NCI-H1417 (cell line): Measurements from ENCODE around the gene ZSWIM1.
A peak's percentile ranks its signal among the peaks of the same experiment; 100 is the strongest.
"Not testable (repeated sequence)": the region's sequence is repeated elsewhere in the genome, so short reads cannot be mapped to it uniquely, and the experiment has no call there.

Experiments used
- DNase-seq, 3 experiments: peaks; one replicate each; lab custom pipeline; 2025; lab: John Stamatoyannopoulos, UW

ZSWIM1 gene

DNA sequence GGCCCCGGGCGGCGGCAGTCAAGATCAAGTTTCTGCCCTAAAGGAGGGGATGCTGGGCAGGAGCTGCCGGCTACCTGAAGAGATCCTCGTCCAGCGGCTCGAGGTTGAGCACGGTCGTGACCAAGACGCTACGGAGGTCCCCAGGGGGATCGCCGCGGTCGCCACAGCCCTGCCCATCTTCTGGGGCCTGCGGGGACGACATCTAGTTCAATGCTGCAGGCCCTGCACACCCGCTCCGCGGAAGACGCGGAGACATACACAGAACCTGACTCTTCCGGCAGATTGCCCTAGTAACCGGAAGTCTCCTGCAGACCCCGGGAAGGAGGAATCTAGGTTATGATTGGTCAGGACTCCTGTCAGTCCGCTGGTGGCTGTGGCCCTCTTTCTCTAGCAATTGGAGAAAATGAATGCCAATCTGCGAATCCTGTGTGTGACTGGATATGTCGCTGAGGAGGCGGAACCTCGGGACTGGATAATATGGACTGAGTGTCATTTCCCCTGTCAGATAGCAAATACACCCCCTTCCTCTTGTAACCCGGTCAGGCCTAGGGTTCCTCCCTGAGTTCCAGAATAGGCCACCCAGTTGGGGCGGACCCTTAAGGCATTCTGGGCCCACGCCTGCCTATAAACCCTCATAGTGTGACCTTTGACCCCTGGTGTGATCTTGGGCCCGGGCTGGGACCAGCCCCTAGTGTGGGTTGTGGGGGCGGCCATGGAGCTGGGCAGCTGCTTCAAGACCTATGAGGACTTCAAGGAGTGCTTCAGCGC is 23.7 kb upstream of the ZSWIM1 start, which contains the start of the genes ACOT8 and ZSWIM3:
Gene ACOT8 (minus strand): TSS at position 279 of the 768 bp plus-strand sequence. CDS start 77 bp downstream, at position 202.
Gene ZSWIM3 (plus strand): TSS at position 501 of the 768 bp plus-strand sequence. CDS start 212 bp downstream, at position 713.
- peak; percentile 100 for DNase-seq

DNA sequence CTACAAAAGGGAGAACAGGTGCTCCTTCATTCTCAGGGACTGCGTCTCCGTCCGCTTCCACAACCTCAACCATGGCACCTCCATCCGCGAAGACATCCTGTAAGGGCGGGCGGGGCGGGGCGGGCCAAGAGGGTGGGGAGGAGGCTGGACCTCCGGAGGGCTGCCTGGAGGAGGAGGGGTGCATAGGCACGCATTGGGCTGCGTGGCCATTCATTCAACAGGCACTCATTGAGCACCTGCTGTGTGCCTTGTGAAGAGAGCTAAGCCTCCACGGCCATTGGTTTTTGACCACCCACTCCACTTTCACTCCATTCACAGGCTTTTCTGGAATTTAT is 23.2 kb upstream of the ZSWIM1 start:
- DNase-seq = no peak

DNA sequence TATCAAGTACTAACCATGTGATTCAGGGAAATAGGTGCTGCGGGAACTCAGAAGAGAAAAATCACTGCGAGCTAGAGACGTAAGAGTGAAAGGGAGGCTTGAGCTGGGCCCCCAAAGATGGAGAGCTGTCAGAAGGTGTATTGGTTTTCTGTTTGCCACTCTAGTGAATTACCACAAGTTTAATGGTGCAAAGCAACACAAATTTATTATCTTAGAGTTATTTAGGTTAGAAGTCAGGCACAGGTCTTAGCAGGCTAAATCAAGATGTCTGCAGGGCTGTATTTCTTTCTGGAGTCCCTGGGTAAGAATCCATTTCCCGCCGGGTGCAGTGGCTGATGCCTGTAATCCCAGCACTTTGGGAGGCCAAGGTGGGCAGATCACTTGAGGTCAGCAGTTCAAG is 21.1 kb upstream of the ZSWIM1 start:
- no peak for DNase-seq

DNA sequence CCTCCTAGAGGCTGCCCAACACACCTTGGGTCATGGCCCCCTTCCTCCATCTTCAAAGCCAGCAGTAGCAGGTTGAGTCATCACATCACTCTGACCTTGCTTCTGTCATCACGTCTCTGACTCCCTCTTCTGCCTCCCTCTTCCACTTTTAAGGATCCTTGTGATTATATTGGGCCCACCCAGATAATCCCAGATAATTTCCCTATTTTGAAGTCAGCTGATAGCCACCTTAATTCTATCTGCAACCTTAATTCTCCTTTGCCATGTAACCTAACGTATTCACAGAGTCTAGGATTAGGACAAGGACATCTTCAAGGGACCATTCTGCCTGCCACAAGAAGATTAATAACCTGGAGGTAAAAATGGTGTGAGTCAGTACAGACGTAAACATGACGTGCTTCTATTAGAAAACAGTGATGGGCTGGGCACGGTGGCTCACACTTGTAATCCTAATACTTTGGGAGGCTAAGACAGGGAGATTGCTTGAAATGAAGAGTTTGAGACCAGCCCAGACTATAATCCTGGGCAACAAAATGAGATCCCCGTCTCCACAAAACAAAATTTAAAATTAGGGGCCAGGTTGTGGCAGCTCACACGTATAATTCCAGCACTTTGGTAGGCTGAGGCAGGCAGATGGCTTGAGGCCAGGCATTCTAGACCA is 20.3 kb upstream of the ZSWIM1 start:
- peak; percentile 5 to 48 (median 21) for DNase-seq

DNA sequence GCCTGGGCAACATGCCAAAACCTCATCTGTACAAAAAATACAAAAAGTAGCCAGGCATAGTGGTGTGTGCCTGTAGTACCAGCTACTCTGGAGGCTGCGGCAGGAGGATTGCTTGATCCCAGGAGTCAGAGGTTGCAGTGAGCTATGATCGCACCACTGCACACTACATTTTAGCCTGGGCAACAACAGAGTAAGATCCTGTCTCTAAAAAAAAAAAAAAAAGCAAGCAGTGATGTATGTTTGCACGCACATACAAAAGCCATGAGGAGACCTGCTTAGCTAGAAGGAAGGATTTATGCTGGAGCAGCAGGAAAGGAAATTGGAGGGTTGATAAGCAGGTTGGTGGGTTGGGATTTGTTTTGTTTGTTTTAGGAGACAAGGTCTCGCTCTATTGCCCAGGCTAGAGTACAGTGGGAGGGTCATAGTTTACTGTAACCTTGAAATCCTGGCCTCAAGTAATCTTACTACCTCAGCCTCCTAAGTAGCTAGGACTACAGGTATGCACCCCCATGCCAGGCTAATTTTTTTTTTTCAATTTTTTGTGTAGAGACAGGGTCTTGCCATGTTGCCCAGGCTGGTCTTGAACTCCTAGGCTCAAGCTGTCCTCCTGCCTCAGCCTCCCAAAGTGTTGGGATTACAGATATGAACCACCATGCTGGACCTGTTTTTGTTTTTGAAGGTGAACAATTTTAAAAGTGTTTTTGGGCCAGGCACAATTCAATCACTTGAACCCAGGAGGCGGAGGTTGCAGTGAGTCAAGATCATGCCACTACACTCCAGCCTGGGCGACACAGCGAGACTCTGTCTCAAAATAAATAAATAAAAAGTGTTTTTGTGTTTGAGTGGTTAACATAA is 19.6 kb upstream of the ZSWIM1 start:
- DNase-seq = no peak

DNA sequence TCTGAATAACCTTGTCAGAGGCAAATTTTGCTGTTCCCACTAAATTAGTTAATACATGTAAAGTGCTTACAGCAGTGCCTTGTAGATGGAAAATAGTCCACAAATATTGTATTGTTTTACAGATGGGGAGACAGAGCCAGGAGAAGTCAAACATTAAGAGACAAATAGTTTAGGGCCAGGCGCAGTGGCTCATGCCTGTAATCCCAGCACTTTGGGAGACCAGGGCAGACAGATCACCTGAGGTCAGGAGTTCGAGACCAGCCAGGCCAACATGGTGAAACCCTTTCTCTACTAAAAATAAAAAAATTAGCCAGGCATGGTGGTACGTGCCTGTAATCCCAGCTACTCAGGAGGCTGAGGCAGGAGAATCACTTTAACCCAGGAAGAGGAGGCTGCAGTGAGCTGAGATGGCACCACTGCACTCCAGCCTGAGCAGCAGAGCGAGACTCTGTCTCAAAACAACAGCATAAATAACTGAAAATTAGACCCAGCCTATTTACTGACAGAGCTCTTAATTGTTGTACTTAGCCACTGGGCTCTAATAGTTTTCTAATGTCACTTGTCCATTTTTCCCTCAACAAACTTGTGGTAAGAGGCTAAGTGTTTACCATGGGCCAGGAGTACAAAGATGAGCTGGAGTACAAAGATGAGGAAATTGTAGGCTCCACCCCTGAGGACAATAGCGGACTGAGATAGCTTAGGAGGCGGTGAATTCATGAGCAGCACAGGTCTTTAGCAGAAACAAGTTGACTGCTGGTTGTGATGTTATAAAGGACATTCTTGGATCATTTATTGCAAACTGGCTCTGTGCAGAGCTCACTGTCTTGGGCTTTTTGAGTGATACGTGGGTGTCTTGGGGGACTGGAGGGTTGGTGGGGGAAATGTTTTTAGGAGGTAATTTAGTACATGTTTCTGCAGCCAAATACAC is 17.2 kb upstream of the ZSWIM1 start:
- no peak for DNase-seq

DNA sequence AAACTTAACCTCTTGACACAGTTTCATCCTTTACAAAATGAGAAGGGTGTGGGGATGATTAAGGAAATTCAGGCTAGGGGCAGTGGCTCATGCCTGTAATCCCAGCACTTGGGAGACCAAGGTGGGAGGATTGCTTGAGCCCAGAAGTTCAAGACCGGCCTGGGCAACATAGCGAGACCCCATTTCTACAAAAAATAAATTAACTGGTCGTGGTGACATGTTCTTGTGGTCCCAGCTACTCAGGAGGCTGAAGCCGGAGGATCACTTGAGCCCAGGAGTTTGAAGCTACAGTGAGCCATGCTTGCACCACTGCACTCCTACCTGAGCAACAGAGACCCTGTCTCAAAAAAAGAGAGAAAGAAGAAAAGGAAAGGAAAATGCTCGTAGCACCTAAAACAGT is 14.6 kb upstream of the ZSWIM1 start:
- DNase-seq = no peak

DNA sequence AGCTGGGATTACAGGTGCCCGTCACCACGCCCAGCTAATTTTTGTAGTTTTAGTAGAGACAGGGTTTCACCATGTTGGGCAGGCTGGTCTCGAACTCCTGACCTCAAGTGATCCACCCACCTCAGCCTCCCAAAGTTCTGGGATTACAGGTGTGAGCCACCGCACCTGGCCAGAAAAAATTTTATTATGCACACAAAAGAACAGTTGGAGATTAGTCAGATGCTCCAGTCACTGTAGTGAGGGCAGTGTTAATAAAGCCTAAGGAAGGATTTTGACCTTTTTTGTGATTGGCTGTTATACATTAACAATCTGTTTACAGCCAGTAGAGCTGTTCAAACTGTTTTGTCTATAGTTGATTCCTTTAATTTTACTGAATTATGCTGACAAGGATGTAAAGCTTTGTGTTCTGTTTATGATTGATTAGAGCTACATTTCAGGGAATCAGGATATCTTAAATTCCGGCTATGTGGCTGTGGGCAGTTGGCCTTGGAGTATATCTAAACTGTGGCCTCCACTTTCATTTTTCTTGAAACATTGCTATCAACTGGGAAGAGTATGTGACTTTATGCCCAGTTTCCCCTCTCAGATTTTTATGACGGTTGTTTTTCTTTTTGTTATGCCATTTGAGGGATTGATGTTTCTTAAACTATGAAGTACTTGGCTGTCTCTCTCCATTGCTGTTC is 13.8 kb upstream of the ZSWIM1 start:
- no peak for DNase-seq

DNA sequence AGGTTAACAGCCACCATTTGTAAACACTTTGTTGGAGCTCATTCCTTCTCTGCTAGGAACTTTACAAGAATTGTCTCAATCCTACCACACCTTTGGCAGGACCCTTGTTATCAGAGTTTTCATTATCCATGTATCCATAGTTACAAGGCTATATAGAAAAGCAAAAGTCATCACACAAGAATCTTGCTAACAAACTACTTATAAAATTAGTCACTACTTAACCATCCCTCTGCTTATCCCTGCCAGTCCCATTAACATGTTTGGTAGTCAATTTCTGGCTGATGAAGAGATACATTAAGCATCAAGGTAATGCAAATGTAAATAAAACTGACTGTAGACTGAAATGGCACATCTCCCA is 13.2 kb upstream of the ZSWIM1 start:
- no peak for DNase-seq

DNA sequence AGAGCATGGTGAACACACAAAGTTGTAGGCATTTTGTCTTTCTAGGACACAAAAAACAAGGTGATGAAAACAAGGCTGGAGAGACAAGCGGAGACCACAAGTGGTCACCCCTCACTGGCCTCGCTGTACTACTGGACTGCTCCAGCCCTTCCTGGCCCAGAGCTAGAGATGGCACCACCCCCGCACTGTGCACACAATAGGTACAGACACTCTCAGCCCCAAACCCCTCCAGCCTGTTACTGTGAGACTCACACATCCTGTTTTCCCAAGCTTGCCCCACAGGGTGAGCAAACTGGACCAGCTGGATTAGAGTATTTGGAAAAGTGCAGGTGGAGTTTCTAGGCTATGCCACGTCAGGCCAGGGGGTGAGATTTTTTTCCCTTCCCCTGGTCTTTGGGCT is 8.4 kb upstream of the ZSWIM1 start:
- no peak for DNase-seq

DNA sequence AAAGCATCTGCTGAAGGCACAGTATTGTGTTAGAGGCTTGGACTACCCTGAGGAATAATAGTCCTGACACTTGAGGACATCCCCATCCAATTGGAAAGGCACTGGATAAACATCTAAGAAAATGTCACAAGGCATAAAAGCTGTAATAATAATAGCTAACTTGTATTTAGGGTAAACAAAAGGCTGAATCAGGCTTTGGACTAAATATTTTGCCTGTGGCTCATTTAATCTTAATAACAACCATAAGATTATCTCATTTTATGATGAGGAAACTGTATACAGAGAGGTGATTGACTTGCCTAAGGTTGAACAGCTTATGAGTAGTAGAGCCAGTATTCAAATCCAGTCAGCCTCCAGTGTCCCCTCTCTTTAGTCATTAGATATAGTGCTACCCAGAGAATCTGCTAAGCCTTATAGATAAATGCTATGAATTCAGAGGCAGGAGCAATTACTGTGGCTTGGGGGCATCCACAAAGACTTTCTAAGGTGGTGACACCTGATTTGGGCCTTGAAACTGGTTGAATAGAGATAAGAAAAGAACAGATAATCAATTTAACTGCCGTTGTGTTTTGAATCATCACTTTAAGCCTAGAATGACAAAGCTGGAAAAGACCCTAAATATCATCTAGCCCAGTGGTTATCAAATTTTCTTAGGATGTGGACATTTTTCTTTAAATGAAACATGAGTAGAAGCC is 7.5 kb upstream of the ZSWIM1 start:
- no peak for DNase-seq

DNA sequence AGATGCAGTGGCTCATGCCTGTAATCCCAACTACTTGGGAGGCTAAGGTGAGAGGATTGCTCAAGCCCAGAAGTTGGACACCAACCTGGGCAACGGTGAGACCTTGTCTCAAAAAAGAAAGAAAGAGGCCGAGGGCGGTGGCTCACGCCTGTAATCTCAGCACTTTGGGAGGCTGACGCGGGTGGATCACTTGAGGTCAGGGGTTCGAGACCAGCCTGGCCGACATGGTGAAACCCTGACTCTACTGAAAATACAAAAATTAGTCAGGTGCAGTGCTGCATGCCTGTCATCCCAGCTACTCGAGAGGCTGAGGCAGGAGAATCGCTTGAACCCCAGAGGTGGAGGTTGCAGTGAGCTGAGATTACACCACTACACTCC is 6.9 kb upstream of the ZSWIM1 start:
- DNase-seq = not testable (repeated sequence)

DNA sequence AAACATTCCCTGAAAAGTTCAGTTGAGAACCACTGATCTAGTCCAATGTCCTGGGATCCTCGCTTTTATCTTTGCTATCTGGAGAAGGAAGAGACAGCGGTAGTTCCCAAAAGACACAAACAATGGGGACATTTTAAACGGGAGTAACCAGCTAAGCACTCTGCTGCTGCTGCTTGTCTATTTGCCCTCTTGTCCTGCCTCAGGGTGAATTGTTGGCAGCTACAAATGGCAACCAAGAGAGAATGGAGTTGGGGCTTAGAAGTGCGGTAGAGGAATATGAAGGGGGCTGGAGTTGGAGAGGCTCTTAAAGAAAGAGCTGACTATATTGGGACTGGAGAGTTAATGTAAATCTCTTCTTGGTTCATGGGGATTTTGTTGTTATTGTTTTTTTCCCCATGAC is 6.5 kb upstream of the ZSWIM1 start:
- DNase-seq = no peak

DNA sequence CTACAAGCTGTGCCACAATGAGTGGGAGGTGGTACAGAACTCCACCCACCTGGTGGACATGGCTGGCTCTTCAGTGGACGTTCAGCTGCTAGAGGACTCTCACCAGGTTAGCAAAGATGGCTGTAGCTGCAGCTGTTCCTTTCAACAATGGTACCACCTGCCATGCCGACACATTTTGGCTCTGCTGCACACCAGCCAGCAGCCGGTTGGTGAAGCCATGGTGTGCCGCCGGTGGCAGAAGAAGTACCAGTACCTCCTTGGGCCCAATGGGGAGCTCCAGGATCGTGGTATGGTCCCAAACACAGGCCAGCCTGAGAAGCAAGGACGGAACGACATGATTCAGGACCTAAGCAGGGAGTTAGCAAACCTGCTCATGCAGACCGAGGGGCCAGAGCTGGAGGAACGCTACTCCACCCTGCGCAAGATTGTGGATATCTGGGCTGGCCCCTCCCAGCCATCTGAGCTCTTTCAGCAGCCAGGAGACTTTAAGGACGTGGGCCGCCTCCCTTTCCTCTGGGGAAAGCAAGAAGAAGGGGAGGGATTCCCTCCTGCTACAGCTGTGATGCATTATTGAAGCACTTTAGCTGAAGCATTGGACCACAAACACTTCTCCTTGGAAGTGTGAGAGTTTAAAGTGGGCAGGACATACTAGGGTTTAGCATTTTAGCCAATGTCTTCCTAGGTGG is 2.8 kb upstream of the ZSWIM1 start:
- peak in 1 of 3 experiments; percentile 27 for DNase-seq

DNA sequence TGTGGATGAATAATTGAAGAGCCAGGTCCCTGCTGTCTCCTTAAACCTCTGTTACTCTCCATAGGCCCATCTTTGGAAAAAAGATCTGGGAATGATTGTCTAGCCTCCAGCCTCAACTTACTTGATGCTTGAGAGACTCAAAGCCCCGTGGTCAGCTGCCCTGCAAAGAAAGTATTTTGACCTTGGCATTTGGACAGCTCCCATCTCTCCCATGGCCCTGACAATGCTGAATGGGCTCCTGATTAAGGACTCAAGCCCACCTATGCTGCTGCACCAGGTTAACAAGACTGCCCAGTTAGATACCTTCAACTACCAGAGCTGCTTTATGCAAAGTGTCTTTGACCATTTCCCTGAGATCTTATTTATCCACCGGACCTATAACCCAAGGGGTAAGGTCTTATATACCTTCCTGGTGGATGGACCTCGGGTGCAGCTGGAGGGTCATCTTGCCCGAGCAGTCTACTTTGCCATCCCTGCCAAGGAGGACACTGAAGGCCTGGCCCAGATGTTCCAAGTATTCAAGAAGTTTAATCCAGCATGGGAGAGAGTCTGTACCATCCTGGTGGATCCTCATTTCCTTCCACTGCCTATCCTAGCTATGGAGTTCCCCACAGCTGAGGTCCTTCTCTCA is 1.6 kb downstream of the ZSWIM1 start:
- no peak for DNase-seq

DNA sequence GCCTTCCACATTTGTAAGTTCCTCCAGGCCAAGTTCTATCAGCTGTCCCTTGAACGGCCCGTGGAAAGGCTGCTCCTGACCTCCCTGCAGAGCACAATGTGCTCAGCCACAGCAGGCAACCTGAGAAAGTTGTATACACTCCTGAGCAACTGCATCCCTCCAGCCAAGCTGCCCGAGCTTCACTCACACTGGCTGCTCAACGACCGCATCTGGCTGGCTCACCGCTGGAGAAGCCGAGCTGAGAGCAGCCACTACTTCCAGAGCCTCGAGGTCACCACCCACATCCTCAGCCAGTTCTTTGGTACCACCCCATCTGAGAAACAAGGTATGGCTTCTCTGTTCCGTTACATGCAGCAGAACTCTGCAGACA is 2.1 kb downstream of the ZSWIM1 start:
- no peak for DNase-seq

DNA sequence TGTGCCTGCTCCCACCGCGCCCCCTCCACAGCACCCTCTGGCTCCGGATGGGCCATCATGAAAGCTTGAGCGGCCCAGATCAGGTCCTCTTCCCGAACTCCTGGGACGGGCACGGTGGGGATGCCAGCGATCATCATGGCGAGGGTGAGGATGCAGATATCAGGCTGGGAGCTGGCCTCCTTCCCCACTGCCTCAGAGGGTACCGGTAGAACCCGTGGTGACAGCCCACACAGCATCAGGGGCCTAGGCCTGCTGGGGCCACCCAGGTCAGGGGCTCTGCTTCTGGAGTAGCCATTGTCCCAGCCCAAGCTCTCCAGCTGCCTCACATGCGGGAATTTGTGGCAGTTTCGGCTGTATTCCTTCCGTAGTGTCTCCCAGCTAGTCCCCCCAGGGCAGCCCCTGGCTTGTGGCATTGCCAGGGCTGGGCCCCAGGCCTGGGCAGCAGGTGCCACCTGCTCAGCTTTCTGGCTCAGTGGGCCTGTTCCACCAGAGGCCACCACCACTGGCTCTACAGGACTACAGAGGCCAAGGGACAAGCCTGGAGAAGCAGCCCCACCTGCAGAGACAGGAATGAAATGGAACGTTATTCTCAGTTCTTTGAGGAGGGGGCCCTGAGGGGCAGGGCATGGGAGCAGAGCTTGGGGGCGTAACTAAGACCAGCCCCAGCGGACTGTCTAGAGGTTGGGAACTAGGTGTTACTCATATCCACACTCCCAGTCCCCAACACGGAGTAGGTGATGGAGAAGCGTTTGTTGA is 5.7 kb downstream of the ZSWIM1 start:
- no peak for DNase-seq

DNA sequence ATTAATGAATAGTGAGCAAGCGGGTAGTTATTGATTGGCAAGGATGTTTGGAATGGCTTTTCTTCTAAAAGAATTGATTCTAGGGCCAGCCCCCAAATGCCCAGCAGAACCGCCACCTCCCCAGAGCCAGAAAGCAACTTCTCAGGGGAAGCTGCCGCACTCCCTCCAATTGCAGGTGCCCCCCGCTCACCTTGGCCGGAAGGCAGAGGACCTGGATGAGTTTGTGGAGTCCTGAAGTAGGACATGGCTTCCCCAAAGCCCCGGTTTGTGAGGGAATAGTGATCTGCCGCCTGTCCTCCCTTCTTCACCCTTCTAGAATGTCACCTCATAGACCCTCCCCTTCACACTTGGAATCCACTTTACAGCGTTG is 6.3 kb downstream of the ZSWIM1 start, which contains the start of gene SPATA25:
Gene SPATA25 (minus strand): TSS at position 277 of the 370 bp plus-strand sequence. CDS start 32 bp downstream, at position 245.
- no peak for DNase-seq

DNA sequence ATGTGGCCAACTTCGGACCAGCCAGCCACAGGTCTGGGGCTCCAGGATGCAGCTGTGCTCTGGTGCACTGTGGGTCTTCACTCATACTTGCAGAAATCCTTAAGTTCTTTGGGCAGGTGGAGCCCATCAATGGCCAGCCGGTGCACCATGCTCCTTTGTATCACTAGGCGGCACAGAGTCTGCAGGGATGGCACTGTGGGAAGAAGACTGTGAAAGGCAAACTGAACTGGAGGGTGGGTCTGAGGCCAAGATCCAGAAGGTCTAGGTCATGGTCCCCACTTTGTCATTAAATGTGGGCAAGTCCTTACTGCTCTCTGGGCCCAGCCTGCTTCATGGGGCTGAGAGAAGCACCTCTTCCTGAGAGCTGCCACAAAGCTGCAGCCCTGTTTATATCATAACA is 7.7 kb downstream of the ZSWIM1 start:
- no peak for DNase-seq
